Measurements from ENCODE around the gene DVL1. TPM values are rescaled to one million over a fixed set of nuclear protein-coding genes. Genes with fewer than 3 reads are reported as not detected.

DVL1 gene
- 10 to 100 TPM; 33.4 to 35.0 TPM for total RNA-seq

DNA sequence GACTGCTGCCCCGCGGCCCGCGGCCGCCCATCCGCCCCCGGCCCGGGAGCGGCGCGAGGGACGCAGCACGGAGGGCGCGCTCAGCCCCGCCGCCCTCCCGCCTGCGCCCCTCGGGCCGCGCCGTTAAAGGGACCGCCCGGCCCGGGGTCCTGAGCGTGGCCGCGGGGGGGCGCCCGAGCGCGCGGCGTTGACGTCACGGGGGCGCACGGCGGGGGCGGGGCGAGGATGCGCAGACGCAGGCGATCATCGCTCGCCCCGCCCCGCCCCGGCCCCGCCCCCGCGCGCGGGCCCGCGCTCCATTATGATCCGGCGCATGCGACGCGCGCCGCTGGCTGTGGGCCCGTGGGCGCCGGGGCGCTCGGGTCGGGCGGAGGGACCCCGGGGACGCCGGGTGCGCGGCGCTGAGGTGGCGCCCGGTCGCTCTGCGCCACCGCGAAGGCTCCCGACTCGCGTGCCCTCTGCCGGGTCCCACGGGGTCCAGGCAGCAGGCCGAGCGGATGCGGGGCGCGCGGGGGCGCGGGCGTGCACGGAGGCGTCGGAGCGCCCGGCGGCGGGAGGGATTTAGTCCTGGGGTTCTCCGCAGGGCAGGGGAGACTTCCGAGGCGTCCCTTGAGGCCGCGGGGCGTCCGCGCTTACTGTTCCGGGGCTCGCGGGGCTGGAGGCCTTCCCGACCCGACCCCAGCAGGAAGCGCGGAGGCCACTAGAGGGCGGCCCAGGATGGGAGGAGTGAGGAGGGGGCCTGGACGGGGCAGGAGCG is at the start of gene DVL1:
TSS of gene DVL1 (minus strand) at position 163 of the 757 bp plus-strand sequence. CDS start 353 bp downstream, outside the sequence.
- no peaks in the 10 kb centered on the region for H3K9me3 Mint-ChIP-seq
- H3K36me3 Mint-ChIP-seq (ENCODE audit: low read depth): no peaks in the 10 kb centered on the region
- H3K27ac Mint-ChIP-seq: no peak within 1 kb of the TSS
- intact Hi-C loops (cut with micrococcal nuclease): loop anchor here (1.0 to 2.0 kb wide), 3 partner anchors 25 to 41 kb away; partner anchors contain the start of genes AURKAIP1, CPTP, INTS11 and PUSL1
- DNase-seq: peak; percentile 79
- H3K4me1 Mint-ChIP-seq (ENCODE audit: low read depth): peaks cover 28% of the 10 kb centered on the region
- peaks cover 12% of the 10 kb centered on the region for H3K27me3 Mint-ChIP-seq (ENCODE audit: low read depth)
- H3K4me3 Mint-ChIP-seq: peak within 1 kb of the TSS; percentile 76
- CTCF ChIA-PET: no interaction called here

DNA sequence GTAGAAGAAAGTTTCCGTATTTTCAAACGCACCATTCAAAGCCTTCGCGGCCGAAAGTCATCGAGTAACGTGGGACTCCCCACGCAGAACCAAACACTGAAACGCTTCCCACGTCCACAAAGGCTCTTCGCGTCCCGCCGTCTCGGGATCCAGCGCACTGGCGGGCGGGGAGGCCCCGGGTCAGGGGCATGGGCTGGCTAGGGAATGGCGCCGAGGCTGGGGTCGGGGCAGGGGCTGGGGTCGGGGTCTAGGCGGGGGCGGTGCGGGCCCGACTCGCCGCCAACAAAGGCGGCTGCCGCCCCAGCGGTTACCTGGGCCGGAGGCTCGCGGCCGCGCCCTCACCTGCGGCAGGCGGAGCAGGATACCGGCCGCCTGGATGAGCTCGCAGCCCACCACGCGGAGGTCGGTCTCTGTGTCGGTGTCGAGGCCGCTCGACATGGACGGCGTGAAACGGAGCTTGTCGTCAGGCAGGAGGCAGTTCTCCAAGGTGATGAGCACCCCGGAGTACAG is 49.5 kb upstream of the DVL1 start:
- Mint-ChIP-seq H3K27me3 (ENCODE audit: low read depth) (no peaks in the 10 kb centered on the region), H3K9me3 (no peaks in the 10 kb centered on the region), H3K27ac (peak overlapping the region; percentile 79), H3K36me3 (ENCODE audit: low read depth) (peaks cover 56% of the 10 kb centered on the region), H3K4me1 (ENCODE audit: low read depth) (peaks cover 56% of the 10 kb centered on the region), H3K4me3 (peak overlapping the region; percentile 91)
- intact Hi-C loops (cut with micrococcal nuclease): loop anchor here (1.0 to 2.0 kb wide), 5 partner anchors 9 to 176 kb away; partner anchors contain the start of genes ATAD3A, AURKAIP1, MRPL20 and SSU72
- CTCF ChIA-PET: interaction anchor here (0.8 to 2.6 kb wide), 4 partner anchors 11 to 42 kb away, joined by 3 to 14 read pairs (median 4); no protein-coding TSS in a partner anchor
- no peak for DNase-seq

DNA sequence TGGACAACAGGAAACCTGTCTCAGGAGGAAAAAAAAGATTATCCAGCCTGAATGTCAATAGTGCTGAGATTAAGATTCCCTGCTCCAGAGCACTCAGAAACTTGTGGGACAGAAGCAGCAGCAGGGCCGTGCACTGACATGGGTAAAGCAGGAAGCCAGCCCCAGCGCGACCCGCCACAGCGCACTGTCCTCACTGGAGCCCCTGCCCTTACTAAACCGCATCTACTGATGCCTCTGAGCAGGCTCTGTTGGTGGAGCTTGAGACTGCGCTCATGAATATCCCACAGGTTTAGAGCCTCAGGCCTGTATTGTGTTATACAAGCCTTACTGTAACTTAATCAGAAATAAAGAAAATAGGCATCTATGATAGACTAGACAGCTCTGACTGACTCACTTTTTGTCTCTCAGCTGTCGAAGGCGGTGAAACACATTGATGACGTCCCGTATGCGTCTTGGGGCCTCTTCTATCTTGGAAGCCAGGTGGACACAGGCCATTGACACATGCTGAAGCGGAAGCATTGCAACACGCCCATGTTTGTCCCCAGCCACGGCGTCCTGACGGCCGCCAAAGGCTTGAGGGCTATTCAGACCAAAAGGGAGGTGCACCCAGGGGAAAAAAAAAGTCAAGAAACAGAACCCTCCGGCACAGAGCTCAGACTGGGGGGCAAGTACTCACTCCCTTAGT is 48.8 kb upstream of the DVL1 start:
- intact Hi-C loops (cut with micrococcal nuclease): loop anchor here (2.0 kb wide), 2 partner anchors 107 to 115 kb away; partner anchors contain the start of gene ATAD3A
- no peak for DNase-seq
- H3K27ac Mint-ChIP-seq: peak overlapping the region; percentile 79
- no peaks in the 10 kb centered on the region for H3K9me3 Mint-ChIP-seq
- CTCF ChIA-PET: interaction anchor here (1.0 kb wide), 1 partner anchor 43 kb away, joined by 4 read pairs; no protein-coding TSS in a partner anchor
- no peaks in the 10 kb centered on the region for H3K27me3 Mint-ChIP-seq (ENCODE audit: low read depth)
- H3K36me3 Mint-ChIP-seq (ENCODE audit: low read depth): peaks cover 57% of the 10 kb centered on the region
- peak overlapping the region; percentile 91 for H3K4me3 Mint-ChIP-seq
- peaks cover 51% of the 10 kb centered on the region for H3K4me1 Mint-ChIP-seq (ENCODE audit: low read depth)

DNA sequence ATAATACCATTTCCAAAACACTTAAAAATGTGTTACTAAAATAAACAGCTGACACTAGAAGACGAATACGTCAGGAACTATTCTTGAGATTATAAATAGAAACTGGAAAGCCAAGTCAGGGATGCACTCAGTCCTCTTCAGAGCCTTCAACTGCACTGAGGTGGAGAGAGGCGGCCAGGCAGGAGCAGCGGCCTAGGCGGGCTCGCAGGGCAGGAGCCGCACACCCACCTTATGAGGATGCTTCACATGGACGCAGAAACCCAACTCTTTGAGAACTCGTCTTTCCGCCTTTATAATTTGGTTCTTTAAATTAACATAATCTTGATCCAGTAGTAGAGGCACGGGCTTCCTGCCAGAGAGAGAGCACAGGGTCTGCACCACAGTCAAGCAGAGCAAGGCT is 45.9 kb upstream of the DVL1 start:
- no peaks in the 10 kb centered on the region for H3K27me3 Mint-ChIP-seq (ENCODE audit: low read depth)
- H3K27ac Mint-ChIP-seq: peak overlapping the region; percentile 65
- CTCF ChIA-PET: interaction anchor here (1.5 kb wide), 1 partner anchor 20 kb away, joined by 3 read pairs; the partner anchor contains the start of gene AURKAIP1
- no peaks in the 10 kb centered on the region for H3K9me3 Mint-ChIP-seq
- H3K4me1 Mint-ChIP-seq (ENCODE audit: low read depth): peaks cover 25% of the 10 kb centered on the region
- intact Hi-C loops (cut with micrococcal nuclease): no loop called here
- no peak overlapping the region for H3K4me3 Mint-ChIP-seq
- peaks cover 55% of the 10 kb centered on the region for H3K36me3 Mint-ChIP-seq (ENCODE audit: low read depth)
- no peak for DNase-seq

DNA sequence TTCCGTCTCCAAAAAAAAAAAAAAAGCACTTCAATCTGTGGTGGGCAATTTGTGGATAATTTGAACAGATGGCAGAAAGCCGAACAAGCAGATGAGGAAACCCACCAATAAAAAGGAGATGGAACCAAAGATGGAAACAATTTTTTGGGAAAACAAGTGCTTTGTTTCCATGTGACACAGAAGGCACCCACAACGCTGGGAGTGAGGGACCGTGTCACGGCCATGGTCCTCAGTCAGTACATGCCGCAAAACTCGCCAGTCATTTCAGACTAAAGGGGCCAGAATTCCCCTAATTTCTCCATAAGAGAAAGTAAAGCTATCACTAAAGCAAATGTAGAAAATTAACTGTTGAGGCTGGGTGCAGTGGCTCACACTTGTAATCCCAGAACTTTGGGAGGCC is 44.9 kb upstream of the DVL1 start:
- CTCF ChIA-PET: no interaction called here
- H3K4me1 Mint-ChIP-seq (ENCODE audit: low read depth): peaks cover 23% of the 10 kb centered on the region
- no peak overlapping the region for H3K4me3 Mint-ChIP-seq
- intact Hi-C loops (cut with micrococcal nuclease): no loop called here
- DNase-seq: no peak
- no peak overlapping the region for H3K27ac Mint-ChIP-seq
- peaks cover 59% of the 10 kb centered on the region for H3K36me3 Mint-ChIP-seq (ENCODE audit: low read depth)
- H3K27me3 Mint-ChIP-seq (ENCODE audit: low read depth): no peaks in the 10 kb centered on the region
- H3K9me3 Mint-ChIP-seq: no peaks in the 10 kb centered on the region

DNA sequence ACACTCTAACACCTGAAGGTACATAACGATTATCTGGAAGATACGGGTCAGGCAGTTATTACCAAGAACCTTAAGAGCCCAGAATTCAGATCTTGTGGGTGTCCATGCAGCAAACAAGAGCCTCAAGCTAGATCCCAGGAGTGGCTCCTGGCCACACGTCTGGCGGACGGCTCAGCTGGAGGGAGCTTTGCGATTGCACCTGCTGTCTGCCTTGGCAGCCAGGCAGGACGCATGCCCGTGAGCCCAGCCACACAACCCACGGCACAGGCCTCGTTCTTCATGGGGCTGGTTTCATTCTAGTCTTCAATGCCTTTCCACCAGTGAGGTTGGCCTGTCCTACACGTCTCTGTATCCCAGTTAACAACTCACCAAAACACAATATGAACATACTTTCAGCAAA is 44.2 kb upstream of the DVL1 start:
- Mint-ChIP-seq H3K4me1 (ENCODE audit: low read depth) (peaks cover 23% of the 10 kb centered on the region), H3K27ac (no peak overlapping the region)
- CTCF ChIA-PET: no interaction called here

DNA sequence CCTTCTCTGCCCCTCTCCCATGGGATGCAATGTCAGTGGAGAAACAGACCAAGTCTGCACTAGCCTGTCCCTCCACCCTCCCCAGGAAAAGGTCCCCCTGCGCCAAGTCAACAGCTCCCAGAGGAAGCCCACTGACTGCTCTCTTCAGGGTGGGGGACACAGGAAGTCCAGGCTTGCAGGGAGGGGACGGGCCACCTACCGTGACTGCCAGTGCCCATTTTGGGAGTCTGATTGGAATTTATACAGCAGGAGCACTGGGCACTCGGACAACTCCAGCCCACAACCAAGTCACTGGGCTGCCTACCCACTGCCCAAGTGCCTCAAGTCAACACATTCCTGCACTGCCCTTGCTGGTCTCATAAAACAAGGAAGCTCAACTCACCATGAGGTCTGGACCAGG is 43.8 kb upstream of the DVL1 start:
- Mint-ChIP-seq H3K36me3 (ENCODE audit: low read depth) (peaks cover 60% of the 10 kb centered on the region), H3K4me3 (no peak overlapping the region), H3K9me3 (no peaks in the 10 kb centered on the region), H3K4me1 (ENCODE audit: low read depth) (peaks cover 19% of the 10 kb centered on the region), H3K27me3 (ENCODE audit: low read depth) (no peaks in the 10 kb centered on the region), H3K27ac (no peak overlapping the region)
- CTCF ChIA-PET: no interaction called here
- intact Hi-C loops (cut with micrococcal nuclease): no loop called here
- no peak for DNase-seq

More for the DNA sequence above, 44.2 kb upstream of the DVL1 start:
- DNase-seq: no peak
- Mint-ChIP-seq H3K4me3 (no peak overlapping the region), H3K27me3 (ENCODE audit: low read depth) (no peaks in the 10 kb centered on the region), H3K36me3 (ENCODE audit: low read depth) (peaks cover 62% of the 10 kb centered on the region), H3K9me3 (no peaks in the 10 kb centered on the region)
- intact Hi-C loops (cut with micrococcal nuclease): no loop called here

DNA sequence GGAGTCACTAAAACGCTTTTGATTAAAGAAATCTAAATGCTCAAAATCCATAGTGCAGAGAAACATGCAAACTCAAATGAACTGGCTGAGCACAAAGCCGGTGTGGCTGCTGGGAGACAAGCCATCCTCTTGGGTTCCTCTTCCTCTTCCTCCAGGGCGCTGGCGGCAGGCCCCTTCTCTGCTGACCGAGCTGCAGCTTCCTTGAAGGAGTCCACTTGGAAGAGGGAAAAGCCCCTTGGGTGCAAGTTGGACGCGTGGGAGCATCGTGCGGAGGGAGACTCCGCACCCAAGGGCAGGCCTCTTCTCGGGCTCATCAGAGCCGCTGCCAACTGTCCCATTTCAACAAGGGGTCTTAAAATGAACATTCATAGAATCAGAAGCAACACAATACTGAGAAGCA is 42.0 kb upstream of the DVL1 start:
- H3K27me3 Mint-ChIP-seq (ENCODE audit: low read depth): no peaks in the 10 kb centered on the region
- no peak for DNase-seq
- peaks cover 66% of the 10 kb centered on the region for H3K36me3 Mint-ChIP-seq (ENCODE audit: low read depth)
- H3K27ac Mint-ChIP-seq: peak overlapping the region; percentile 24
- intact Hi-C loops (cut with micrococcal nuclease): no loop called here
- no peak overlapping the region for H3K4me3 Mint-ChIP-seq
- H3K9me3 Mint-ChIP-seq: no peaks in the 10 kb centered on the region
- CTCF ChIA-PET: interaction anchor here (1.1 to 1.6 kb wide), 2 partner anchors 19 to 50 kb away, joined by 3 read pairs; no protein-coding TSS in a partner anchor
- peaks cover 9% of the 10 kb centered on the region for H3K4me1 Mint-ChIP-seq (ENCODE audit: low read depth)

DNA sequence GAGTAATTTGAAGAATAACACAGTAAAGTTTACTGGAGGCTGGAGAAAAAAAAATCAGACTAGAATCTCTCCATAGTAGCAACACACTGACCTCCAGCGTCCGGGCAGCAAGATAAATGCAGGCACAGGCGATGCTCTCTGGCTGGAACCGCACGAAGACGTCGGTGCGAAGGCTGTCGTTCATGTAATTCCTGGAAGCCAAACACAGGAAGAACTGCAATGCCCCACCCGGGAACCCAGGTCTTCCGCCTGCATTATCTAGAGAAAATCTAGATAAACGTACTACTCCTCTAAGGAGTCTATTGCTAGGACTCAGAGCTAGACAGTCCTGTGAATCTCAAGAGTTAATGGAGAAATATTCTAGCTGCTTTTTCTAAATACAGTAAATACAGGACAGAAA is 41.5 kb upstream of the DVL1 start:
- CTCF ChIA-PET: interaction anchor here (1.6 kb wide), 1 partner anchor 50 kb away, joined by 3 read pairs; no protein-coding TSS in a partner anchor
- peaks cover 7% of the 10 kb centered on the region for H3K4me1 Mint-ChIP-seq (ENCODE audit: low read depth)
- no peak overlapping the region for H3K27ac Mint-ChIP-seq
- no peaks in the 10 kb centered on the region for H3K9me3 Mint-ChIP-seq
- no peak for DNase-seq
- intact Hi-C loops (cut with micrococcal nuclease): no loop called here
- no peak overlapping the region for H3K4me3 Mint-ChIP-seq
- no peaks in the 10 kb centered on the region for H3K27me3 Mint-ChIP-seq (ENCODE audit: low read depth)
- H3K36me3 Mint-ChIP-seq (ENCODE audit: low read depth): peaks cover 65% of the 10 kb centered on the region

DNA sequence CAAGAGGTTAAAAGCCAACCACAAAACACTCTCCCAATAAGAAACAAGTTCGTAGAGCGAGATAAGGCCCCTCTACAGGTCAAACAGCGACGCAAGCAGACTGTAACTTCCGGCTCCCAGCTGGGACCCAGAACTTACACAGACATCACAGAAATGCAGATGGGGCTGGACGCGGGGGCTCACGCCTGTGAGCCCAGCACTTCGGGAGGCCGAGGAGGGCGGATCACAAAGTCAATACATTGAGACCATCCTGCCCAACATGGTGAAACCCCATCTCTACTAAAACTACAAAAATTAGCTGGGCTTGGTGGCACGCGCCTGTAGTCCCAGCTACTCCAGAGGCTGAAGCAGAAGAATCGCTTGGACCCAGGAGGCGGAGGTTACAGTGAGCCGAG is 38.9 kb upstream of the DVL1 start:
- no peaks in the 10 kb centered on the region for H3K4me1 Mint-ChIP-seq (ENCODE audit: low read depth)
- no peak for DNase-seq
- H3K36me3 Mint-ChIP-seq (ENCODE audit: low read depth): peaks cover 46% of the 10 kb centered on the region
- no peaks in the 10 kb centered on the region for H3K27me3 Mint-ChIP-seq (ENCODE audit: low read depth)
- CTCF ChIA-PET: no interaction called here
- H3K9me3 Mint-ChIP-seq: no peaks in the 10 kb centered on the region
- H3K4me3 Mint-ChIP-seq: no peak overlapping the region
- no peak overlapping the region for H3K27ac Mint-ChIP-seq
- intact Hi-C loops (cut with micrococcal nuclease): no loop called here

DNA sequence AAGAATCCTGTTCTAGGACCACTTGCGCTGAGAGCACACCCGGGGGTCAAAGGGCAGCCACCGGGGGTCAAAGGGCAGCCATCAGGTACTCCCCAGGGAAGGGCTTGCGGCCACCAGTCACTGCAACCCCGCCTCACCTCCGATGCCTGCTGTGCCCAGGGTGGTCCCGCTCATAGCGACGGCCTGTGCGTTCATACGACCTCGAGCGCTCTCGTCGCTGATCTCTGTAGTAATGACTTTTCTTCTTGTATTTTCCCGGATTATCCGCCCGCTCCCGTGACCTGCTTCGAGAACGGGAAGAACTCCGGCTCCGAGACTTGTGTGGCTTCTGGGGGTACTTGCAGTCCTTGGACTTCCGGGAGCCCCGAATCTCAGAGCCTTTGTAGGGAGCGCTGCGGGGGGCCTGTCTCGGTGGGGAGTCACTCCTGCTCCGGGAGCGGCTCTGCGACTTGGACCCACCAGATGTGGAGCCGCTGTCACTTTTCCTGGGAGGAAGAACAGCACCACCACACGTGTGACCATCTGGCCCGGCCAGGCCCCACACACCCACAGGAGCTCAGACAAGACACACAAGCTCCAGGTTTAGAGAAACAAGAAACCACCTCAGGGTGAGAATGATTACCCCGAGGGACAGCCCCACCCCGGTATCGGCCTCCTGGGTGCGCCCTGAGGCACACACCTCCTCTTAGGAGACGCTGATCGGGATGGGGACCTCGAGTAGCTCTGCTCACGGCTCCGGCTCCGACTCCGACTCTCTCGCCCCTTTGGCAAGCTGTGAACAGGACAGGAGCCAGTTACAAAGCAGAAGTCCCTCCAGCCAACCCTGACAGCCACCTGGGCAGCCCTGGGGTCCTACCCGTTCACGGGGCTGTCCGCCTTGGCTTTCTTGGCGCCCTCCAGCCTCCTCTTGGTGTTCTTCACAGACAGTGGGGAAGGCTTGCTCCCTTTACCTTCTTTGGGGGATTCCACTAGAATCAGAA is 38.2 kb upstream of the DVL1 start:
- peaks cover 45% of the 10 kb centered on the region for H3K36me3 Mint-ChIP-seq (ENCODE audit: low read depth)
- H3K27ac Mint-ChIP-seq: no peak overlapping the region
- intact Hi-C loops (cut with micrococcal nuclease): no loop called here
- H3K4me3 Mint-ChIP-seq: no peak overlapping the region
- H3K27me3 Mint-ChIP-seq (ENCODE audit: low read depth): no peaks in the 10 kb centered on the region
- CTCF ChIA-PET: no interaction called here
- no peaks in the 10 kb centered on the region for H3K4me1 Mint-ChIP-seq (ENCODE audit: low read depth)
- DNase-seq: no peak
- H3K9me3 Mint-ChIP-seq: no peaks in the 10 kb centered on the region

Data from activated naive CD4-positive, alpha-beta T cell treated with anti-CD3 and anti-CD28 coated beads for 36 hours (primary cell).